ENCODE results near the gene ABCC4. TPM values are rescaled to one million over a fixed set of nuclear protein-coding genes. Genes with fewer than 3 reads are reported as not detected.

ABCC4 gene
- total and polyA plus RNA-seq, 9 of the 15 experiments (the other 6 are each of a cell fraction or from before 2014, with no cell fraction given): 9.4 to 46.1 (median 25.4) TPM

DNA sequence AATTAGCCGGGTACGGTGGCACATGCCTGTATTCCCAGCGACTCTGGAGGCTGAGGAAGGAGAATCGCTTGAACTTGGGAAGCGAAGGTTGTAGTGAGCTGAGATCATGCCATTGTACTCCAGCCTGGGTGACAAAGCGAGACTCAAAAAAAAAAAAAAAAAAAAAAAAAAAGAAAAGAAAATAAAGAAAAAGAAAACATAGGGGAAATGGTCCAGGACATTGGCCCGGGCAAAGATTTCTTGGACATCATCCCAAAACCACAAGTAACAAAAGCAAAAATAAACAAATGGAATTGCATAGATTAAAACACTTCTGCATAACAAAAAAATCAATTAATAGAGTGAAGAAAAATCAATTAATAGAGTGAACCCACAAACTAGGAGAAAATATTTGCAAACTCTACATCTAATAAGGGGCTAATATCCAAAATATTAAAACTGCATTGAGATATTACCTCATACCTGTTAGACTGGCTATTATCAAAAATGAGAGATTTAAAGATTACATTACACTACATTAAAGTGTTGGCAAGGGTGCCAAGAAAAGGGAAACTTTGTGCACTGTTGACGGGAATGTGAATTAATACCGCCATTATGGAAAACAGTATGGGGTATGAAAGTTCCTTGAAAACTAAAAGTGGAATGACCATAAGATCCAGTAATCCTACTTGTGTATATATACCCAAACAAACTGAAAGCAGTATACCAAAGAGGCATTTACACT is 18.5 kb upstream of the ABCC4 start:
- Histone ChIP-seq H3K27ac (ENCODE audit: extremely low read depth, low read depth, low read length) (no peak overlapping the region), H3K9me3 (replicated peaks; ENCODE audit: control insufficient read depth, insufficient read depth, low read depth, low read length) (no peaks in the 10 kb centered on the region), H3K4me1 (replicated peaks in 1 of 2; ENCODE audit: control insufficient read depth in 2 of 2, insufficient read depth in 2 of 2, low read length in 2 of 2) (peaks cover 5 to 6% of the 10 kb centered on the region in 2 experiments; a peak in 4 of 5 replicates), H3K79me2 (ENCODE audit: control insufficient read depth, insufficient read depth, low read length) (no peaks in the 10 kb centered on the region), H3K9ac (ENCODE audit: insufficient read depth in 1 of 2, low read depth in 2 of 2, low read length in 2 of 2) (no peak overlapping the region), H3K27me3 (ENCODE audit: control insufficient read depth in 2 of 2, insufficient read depth in 2 of 2, low read length in 2 of 2) (no peaks in the 10 kb centered on the region), H2AFZ (ENCODE audit: low read depth, low read length) (no peak overlapping the region), H3K9me1 (ENCODE audit: control insufficient read depth, insufficient read depth, low read length) (no peaks in the 10 kb centered on the region), H3K4me3 (no peak overlapping the region), H4K20me1 (replicated peaks; ENCODE audit: control insufficient read depth, insufficient read depth, low read length) (no peaks in the 10 kb centered on the region), H3K36me3 (ENCODE audit: control insufficient read depth, insufficient read depth, low read length) (no peaks in the 10 kb centered on the region), H3K4me2 (ENCODE audit: insufficient read depth, low read length) (no peak overlapping the region)
- intact Hi-C loops (cut with micrococcal nuclease) (no loop called here), in situ Hi-C loops (cut with MboI) (no loop called here)
- WGBS (ENCODE audit: insufficient coverage, low coverage, missing lambda C conversion rate): 81% methylated on average over 6 of the region's 9 CpGs
- ChIA-PET CTCF (ENCODE audit: low intra/inter-chr PET ratio) (no interaction called here), POLR2A (no interaction called here)
- no peak for FAIRE-seq
- no peak for ATAC-seq
- no TSS peak for BruUV-seq (replicated peaks)
- TF ChIP-seq, protein P1, sequence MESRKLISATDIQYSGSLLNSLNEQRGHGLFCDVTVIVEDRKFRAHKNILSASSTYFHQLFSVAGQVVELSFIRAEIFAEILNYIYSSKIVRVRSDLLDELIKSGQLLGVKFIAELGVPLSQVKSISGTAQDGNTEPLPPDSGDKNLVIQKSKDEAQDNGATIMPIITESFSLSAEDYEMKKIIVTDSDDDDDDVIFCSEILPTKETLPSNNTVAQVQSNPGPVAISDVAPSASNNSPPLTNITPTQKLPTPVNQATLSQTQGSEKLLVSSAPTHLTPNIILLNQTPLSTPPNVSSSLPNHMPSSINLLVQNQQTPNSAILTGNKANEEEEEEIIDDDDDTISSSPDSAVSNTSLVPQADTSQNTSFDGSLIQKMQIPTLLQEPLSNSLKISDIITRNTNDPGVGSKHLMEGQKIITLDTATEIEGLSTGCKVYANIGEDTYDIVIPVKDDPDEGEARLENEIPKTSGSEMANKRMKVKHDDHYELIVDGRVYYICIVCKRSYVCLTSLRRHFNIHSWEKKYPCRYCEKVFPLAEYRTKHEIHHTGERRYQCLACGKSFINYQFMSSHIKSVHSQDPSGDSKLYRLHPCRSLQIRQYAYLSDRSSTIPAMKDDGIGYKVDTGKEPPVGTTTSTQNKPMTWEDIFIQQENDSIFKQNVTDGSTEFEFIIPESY (CRISPR knock-in tag; IDR thresholded peaks at IDR 0.05): 0 out of 2 replicates have a peak, but pooled peaks have one; percentile 14
- TF ChIP-seq ATF3 (IDR thresholded peaks at IDR 0.05): no peak
- no peak for TF ChIP-seq ATF3 (CRISPR knock-in tag; conservative IDR thresholded peaks at IDR 0.05)
- no peak for DNase-seq (ENCODE audit: extremely low read depth in 1 of 4, low spot score in 3 of 4)

All from K562 (cell line).